ENCODE measurements around the gene SYT15.
A peak's percentile ranks its signal among the peaks of the same experiment; 100 is the strongest.
"Not testable (repeated sequence)": the region's sequence is repeated elsewhere in the genome, so short reads cannot be mapped to it uniquely, and the experiment has no call there.

SYT15 gene

GRCh38 chr10:46556515-46557318 lies 22.2 kb upstream of the SYT15 start, which contains the start of gene GPRIN2:
TSS of gene GPRIN2 (minus strand) at chr10:46556658. CDS start at chr10:46550736, 5,922 bp downstream.
- no peak for DNase-seq (ENCODE audit: low read depth)

- DNase-seq (ENCODE audit: low read depth), result no peak
Measured at GRCh38 chr10:46557319-46558121, 21.4 kb upstream of the SYT15 start.

GRCh38 chr10:46558122-46558391 lies 20.9 kb upstream of the SYT15 start:
- no peak for DNase-seq (ENCODE audit: low read depth)

GRCh38 chr10:46558392-46559185 lies 20.3 kb upstream of the SYT15 start:
- no peak for DNase-seq (ENCODE audit: low read depth)

GRCh38 chr10:46559231-46559671 lies 19.7 kb upstream of the SYT15 start:
- DNase-seq (ENCODE audit: low read depth), result no peak

- no peak for DNase-seq (ENCODE audit: low read depth)
Measured at GRCh38 chr10:46560381-46560780, 18.5 kb upstream of the SYT15 start.

GRCh38 chr10:46560952-46561351 lies 18.0 kb upstream of the SYT15 start:
- DNase-seq (ENCODE audit: low read depth), result no peak

- peak; percentile 55 for DNase-seq (ENCODE audit: low read depth)
Measured at GRCh38 chr10:46565591-46566332, 13.2 kb upstream of the SYT15 start.

- DNase-seq (ENCODE audit: low read depth), result not testable (repeated sequence)
Measured at GRCh38 chr10:46567151-46567550, 11.8 kb upstream of the SYT15 start.

GRCh38 chr10:46570655-46571054 lies 8.3 kb upstream of the SYT15 start:
- not testable (repeated sequence) for DNase-seq (ENCODE audit: low read depth)

- not testable (repeated sequence) for DNase-seq (ENCODE audit: low read depth)
Measured at GRCh38 chr10:46572765-46573164, 6.2 kb upstream of the SYT15 start.

GRCh38 chr10:46573314-46573713 lies 5.6 kb upstream of the SYT15 start:
- DNase-seq (ENCODE audit: low read depth), result peak; percentile 23

GRCh38 chr10:46573884-46574283 lies 5.0 kb upstream of the SYT15 start:
- not testable (repeated sequence) for DNase-seq (ENCODE audit: low read depth)

- DNase-seq (ENCODE audit: low read depth), result not testable (repeated sequence)
Measured at GRCh38 chr10:46577624-46578473, 1.1 kb upstream of the SYT15 start.

- DNase-seq (ENCODE audit: low read depth), result not testable (repeated sequence)
Measured at GRCh38 chr10:46579378-46579777, 450 bp downstream of the SYT15 start.

GRCh38 chr10:46581997-46582396 lies 3.1 kb downstream of the SYT15 start:
- DNase-seq (ENCODE audit: low read depth), result not testable (repeated sequence)

GRCh38 chr10:46582568-46582967 lies 3.6 kb downstream of the SYT15 start:
- DNase-seq (ENCODE audit: low read depth), result not testable (repeated sequence)

GRCh38 chr10:46584196-46584595 lies 5.3 kb downstream of the SYT15 start:
- not testable (repeated sequence) for DNase-seq (ENCODE audit: low read depth)

GRCh38 chr10:46585246-46585645 lies 6.3 kb downstream of the SYT15 start:
- DNase-seq (ENCODE audit: low read depth), result not testable (repeated sequence)

- DNase-seq (ENCODE audit: low read depth), result not testable (repeated sequence)
Measured at GRCh38 chr10:46587546-46587945, 8.6 kb downstream of the SYT15 start.

- DNase-seq (ENCODE audit: low read depth), result not testable (repeated sequence)
Measured at GRCh38 chr10:46588221-46588620, 9.3 kb downstream of the SYT15 start.
